DOHH2 (cell line): Measurements from ENCODE around the gene P4HA2.
A peak's percentile ranks its signal among the peaks of the same experiment; 100 is the strongest.

Source experiments
- H3F3A ChIP-seq: fragments of 200-600 bp; sonication (generic), shearing (Covaris generic); 2 replicates; pipeline ENCODE4 v1.6.0; 2016; ENCODE audit warnings: antibody characterized with exemption, mild to moderate bottlenecking; ENCODE audit not compliant: control insufficient read depth, insufficient read depth
- H3K27ac ChIP-seq: fragments of 200-600 bp; sonication (generic); 2 replicates; pipeline ENCODE4 v1.5.1; 2014; ENCODE audit warnings: low read depth, mild to moderate bottlenecking, low read length, moderate library complexity
- H3K27me3 ChIP-seq: fragments of 200-600 bp; sonication (generic); 2 replicates; pipeline ENCODE4 v1.6.1; 2014; ENCODE audit warnings: mild to moderate bottlenecking, low read length, mixed read lengths; ENCODE audit not compliant: control insufficient read depth
- H3K36me3 ChIP-seq: fragments of 200-600 bp; sonication (generic); 2 replicates; pipeline ENCODE4 v1.6.1; 2014; ENCODE audit warnings: mild to moderate bottlenecking, low read length, moderate library complexity, mixed read lengths; ENCODE audit not compliant: control insufficient read depth
- H3K4me1 ChIP-seq: fragments of 200-600 bp; sonication (generic); 2 replicates; pipeline ENCODE4 v1.6.1; 2014; ENCODE audit warnings: mild to moderate bottlenecking, low read length, mixed read lengths; ENCODE audit not compliant: control insufficient read depth
- H3K4me2 ChIP-seq: fragments of 200-600 bp; sonication (generic); 2 replicates; pipeline ENCODE4 v1.6.0; 2014; ENCODE audit warnings: mild to moderate bottlenecking, low read length, moderate library complexity
- H3K4me3 ChIP-seq: fragments of 200-600 bp; sonication (generic); 2 replicates; pipeline ENCODE4 v1.5.1; 2014; ENCODE audit warnings: mild to moderate bottlenecking, low read length, mixed read lengths
- H3K79me2 ChIP-seq: fragments of 200-600 bp; sonication (generic); 2 replicates; pipeline ENCODE4 v1.6.1; 2014; ENCODE audit warnings: mild to moderate bottlenecking, low read length, mixed read lengths; ENCODE audit not compliant: control insufficient read depth
- H3K9me2 ChIP-seq: fragments of 200-600 bp; sonication (generic); replicated peaks from 2 replicates; pipeline ENCODE4 v1.6.1; 2014; ENCODE audit warnings: mild to moderate bottlenecking, low read length, mixed read lengths; ENCODE audit not compliant: control insufficient read depth
- H3K9me3 ChIP-seq: fragments of 200-600 bp; sonication (generic); 2 replicates; pipeline ENCODE4 v1.6.1; 2014; ENCODE audit warnings: antibody characterized with exemption, low read length, mixed read lengths; ENCODE audit not compliant: control insufficient read depth, insufficient read depth
- H4K20me1 ChIP-seq: fragments of 200-600 bp; sonication (generic); 2 replicates; pipeline ENCODE4 v1.6.0; 2014; ENCODE audit warnings: low read depth, mild to moderate bottlenecking, antibody characterized with exemption, low read length, moderate library complexity; ENCODE audit not compliant: control insufficient read depth, insufficient read depth
- EZH2phosphoT487 ChIP-seq: fragments of 200-600 bp; sonication (generic); IDR thresholded peaks from 2 replicates; pipeline ENCODE4 v1.6.1; 2017; ENCODE audit warnings: borderline replicate concordance, mild to moderate bottlenecking, antibody characterized with exemption, low read length, moderate library complexity, mixed read lengths
- TF ChIP-seq, protein P1 (sequence below): fragments of 200-600 bp; sonication (generic); IDR thresholded peaks from one replicate; pipeline ENCODE4 v1.5.1; 2014; ENCODE audit warnings: antibody characterized with exemption, mild to moderate bottlenecking, low read depth, low read length; ENCODE audit not compliant: poor library complexity, severe bottlenecking

The P4HA2 gene

GRCh38 chr5:132193165-132193694 lies 34.4 kb downstream of the P4HA2 start:
- H3K79me2 ChIP-seq, result no peaks in the 10 kb centered on the region
- no peak overlapping the region for H3K27ac ChIP-seq
- no peaks in the 10 kb centered on the region for H3K4me1 ChIP-seq
- no peak overlapping the region for H3K4me3 ChIP-seq
- no peaks in the 10 kb centered on the region for H3F3A ChIP-seq
- H3K27me3 ChIP-seq, result no peaks in the 10 kb centered on the region
- H3K4me2 ChIP-seq, result no peak overlapping the region
- no peak for TF ChIP-seq EZH2phosphoT487
- TF ChIP-seq, protein P1, sequence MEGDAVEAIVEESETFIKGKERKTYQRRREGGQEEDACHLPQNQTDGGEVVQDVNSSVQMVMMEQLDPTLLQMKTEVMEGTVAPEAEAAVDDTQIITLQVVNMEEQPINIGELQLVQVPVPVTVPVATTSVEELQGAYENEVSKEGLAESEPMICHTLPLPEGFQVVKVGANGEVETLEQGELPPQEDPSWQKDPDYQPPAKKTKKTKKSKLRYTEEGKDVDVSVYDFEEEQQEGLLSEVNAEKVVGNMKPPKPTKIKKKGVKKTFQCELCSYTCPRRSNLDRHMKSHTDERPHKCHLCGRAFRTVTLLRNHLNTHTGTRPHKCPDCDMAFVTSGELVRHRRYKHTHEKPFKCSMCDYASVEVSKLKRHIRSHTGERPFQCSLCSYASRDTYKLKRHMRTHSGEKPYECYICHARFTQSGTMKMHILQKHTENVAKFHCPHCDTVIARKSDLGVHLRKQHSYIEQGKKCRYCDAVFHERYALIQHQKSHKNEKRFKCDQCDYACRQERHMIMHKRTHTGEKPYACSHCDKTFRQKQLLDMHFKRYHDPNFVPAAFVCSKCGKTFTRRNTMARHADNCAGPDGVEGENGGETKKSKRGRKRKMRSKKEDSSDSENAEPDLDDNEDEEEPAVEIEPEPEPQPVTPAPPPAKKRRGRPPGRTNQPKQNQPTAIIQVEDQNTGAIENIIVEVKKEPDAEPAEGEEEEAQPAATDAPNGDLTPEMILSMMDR, result no peak
- no peaks in the 10 kb centered on the region for H3K9me3 ChIP-seq
- no peaks in the 10 kb centered on the region for H3K9me2 ChIP-seq
- H3K36me3 ChIP-seq, result no peaks in the 10 kb centered on the region
- H4K20me1 ChIP-seq, result no peaks in the 10 kb centered on the region

- Histone ChIP-seq H3K27ac (no peak overlapping the region), H4K20me1 (no peaks in the 10 kb centered on the region), H3K4me2 (no peak overlapping the region), H3K9me2 (no peaks in the 10 kb centered on the region), H3F3A (no peaks in the 10 kb centered on the region), H3K79me2 (no peaks in the 10 kb centered on the region), H3K27me3 (no peaks in the 10 kb centered on the region), H3K9me3 (no peaks in the 10 kb centered on the region), H3K4me3 (no peak overlapping the region), H3K36me3 (no peaks in the 10 kb centered on the region), H3K4me1 (no peaks in the 10 kb centered on the region)
- no peak for TF ChIP-seq EZH2phosphoT487
- TF ChIP-seq, protein P1, result peak; percentile 61
These were observed 37.4 kb downstream of the P4HA2 start for GRCh38 chr5:132190161-132190817.

GRCh38 chr5:132184588-132184987 lies 43.1 kb downstream of the P4HA2 start:
- Histone ChIP-seq H3K27ac (no peak overlapping the region), H3K36me3 (no peaks in the 10 kb centered on the region), H3K4me3 (no peak overlapping the region), H3K9me2 (no peaks in the 10 kb centered on the region), H3K4me2 (no peak overlapping the region), H3K9me3 (no peaks in the 10 kb centered on the region), H3F3A (no peaks in the 10 kb centered on the region), H4K20me1 (no peaks in the 10 kb centered on the region), H3K4me1 (no peaks in the 10 kb centered on the region), H3K27me3 (peaks cover 5% of the 10 kb centered on the region), H3K79me2 (no peaks in the 10 kb centered on the region)
- TF ChIP-seq EZH2phosphoT487, result no peak
- TF ChIP-seq, protein P1, result no peak
